ENCODE measurements around the gene RAI14. TPM values are rescaled to one million over a fixed set of nuclear protein-coding genes. Genes with fewer than 3 reads are reported as not detected.

The RAI14 gene
- total RNA-seq, 4 donors from 2014 or later: 45.8 to 143 (median 80.5) TPM

DNA sequence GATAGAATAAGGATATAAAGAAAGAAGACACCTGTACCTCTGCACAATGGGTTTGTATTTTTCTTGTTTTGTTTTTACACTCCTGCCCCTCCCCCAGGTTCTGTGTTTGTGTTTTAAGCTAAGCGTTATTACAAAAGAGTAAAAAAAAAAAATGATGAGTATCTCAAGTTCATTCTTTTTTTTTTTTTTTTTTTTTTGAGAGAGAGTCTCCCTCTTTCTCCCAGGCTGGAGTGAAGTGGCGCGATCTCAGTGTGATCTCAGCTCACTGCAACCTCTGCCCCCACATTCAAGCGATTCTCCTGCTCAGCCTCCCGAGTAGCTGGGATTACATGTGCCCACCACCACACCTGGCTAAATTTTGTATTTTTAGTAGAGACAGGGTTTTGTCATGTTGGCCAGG lies 29.4 kb upstream of the RAI14 start:
- Histone ChIP-seq H3K27ac (no peak overlapping the region), H3K4me1 (peaks cover 0 to 7% (median 0%) of the 10 kb centered on the region in 3 donors), H3K4me3 (no peak overlapping the region), H3K27me3 (no peaks in the 10 kb centered on the region), H3K36me3 (no peaks in the 10 kb centered on the region), H3K9me3 (peaks cover 0 to 10% (median 0%) of the 10 kb centered on the region in 3 donors)
- ATAC-seq: no peak
- WGBS, 2 donors (ENCODE audit: low coverage in 1 of 2): 94% methylated on average over 5 of the region's 5 CpGs; no CpG with 5 or more reads in 1 of the 2 donors
- TF ChIP-seq POLR2AphosphoS5 (IDR thresholded peaks at IDR 0.05): no peak
- TF ChIP-seq, protein P1, sequence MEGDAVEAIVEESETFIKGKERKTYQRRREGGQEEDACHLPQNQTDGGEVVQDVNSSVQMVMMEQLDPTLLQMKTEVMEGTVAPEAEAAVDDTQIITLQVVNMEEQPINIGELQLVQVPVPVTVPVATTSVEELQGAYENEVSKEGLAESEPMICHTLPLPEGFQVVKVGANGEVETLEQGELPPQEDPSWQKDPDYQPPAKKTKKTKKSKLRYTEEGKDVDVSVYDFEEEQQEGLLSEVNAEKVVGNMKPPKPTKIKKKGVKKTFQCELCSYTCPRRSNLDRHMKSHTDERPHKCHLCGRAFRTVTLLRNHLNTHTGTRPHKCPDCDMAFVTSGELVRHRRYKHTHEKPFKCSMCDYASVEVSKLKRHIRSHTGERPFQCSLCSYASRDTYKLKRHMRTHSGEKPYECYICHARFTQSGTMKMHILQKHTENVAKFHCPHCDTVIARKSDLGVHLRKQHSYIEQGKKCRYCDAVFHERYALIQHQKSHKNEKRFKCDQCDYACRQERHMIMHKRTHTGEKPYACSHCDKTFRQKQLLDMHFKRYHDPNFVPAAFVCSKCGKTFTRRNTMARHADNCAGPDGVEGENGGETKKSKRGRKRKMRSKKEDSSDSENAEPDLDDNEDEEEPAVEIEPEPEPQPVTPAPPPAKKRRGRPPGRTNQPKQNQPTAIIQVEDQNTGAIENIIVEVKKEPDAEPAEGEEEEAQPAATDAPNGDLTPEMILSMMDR (IDR thresholded peaks at IDR 0.05): no peak
- TF ChIP-seq EP300 (IDR thresholded peaks at IDR 0.05): no peak
- TF ChIP-seq POLR2A (IDR thresholded peaks at IDR 0.05): no peak

DNA sequence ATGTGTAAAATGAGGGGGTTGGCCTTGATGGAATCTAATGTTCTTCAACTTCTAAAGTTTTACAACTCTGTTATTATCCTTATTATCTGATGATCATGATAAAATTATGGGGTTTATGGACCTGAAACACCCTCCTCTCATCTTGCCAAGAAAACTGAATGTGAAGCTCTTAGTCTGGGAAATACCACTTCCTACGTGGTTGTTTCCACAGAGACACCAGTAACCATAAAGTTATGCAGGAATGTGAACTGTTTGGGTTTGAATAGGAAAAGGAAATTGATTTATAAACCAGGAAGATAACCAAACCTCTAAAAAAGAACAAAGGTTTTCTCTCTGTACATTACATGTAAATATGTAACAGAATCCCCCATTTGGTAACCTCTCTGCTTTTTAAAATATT lies 28.3 kb upstream of the RAI14 start:
- 63 to 73% methylated on average over 1 of the region's 1 CpG for WGBS, 2 donors (ENCODE audit: low coverage in 1 of 2)
- Histone ChIP-seq H3K9me3 (peaks cover 0 to 10% (median 0%) of the 10 kb centered on the region in 3 donors), H3K4me3 (no peak overlapping the region), H3K4me1 (no peaks in the 10 kb centered on the region), H3K27me3 (no peaks in the 10 kb centered on the region), H3K36me3 (no peaks in the 10 kb centered on the region), H3K27ac (no peak overlapping the region)
- TF ChIP-seq EP300 (IDR thresholded peaks at IDR 0.05): no peak
- TF ChIP-seq POLR2AphosphoS5 (IDR thresholded peaks at IDR 0.05): no peak
- no peak for TF ChIP-seq POLR2A (IDR thresholded peaks at IDR 0.05)
- TF ChIP-seq, protein P1 (IDR thresholded peaks at IDR 0.05): no peak
- ATAC-seq: no peak

- no peak overlapping the region for H3K27ac ChIP-seq
- peaks cover 0 to 10% (median 0%) of the 10 kb centered on the region in 3 donors for H3K9me3 ChIP-seq
- no peaks in the 10 kb centered on the region for H3K36me3 ChIP-seq
- TF ChIP-seq POLR2A (IDR thresholded peaks at IDR 0.05) (no peak), POLR2AphosphoS5 (IDR thresholded peaks at IDR 0.05) (no peak), EP300 (IDR thresholded peaks at IDR 0.05) (no peak)
- TF ChIP-seq, protein P1 (IDR thresholded peaks at IDR 0.05): no peak
- no peaks in the 10 kb centered on the region for H3K27me3 ChIP-seq
- no peak overlapping the region for H3K4me3 ChIP-seq
- 87 to 91% methylated on average over 3 of the region's 3 CpGs for WGBS, 2 donors (ENCODE audit: low coverage in 1 of 2)
- no peak for ATAC-seq
- H3K4me1 ChIP-seq: no peaks in the 10 kb centered on the region
Measured at GRCh38 chr5:34628373-34628772, 27.8 kb upstream of the RAI14 start.

DNA sequence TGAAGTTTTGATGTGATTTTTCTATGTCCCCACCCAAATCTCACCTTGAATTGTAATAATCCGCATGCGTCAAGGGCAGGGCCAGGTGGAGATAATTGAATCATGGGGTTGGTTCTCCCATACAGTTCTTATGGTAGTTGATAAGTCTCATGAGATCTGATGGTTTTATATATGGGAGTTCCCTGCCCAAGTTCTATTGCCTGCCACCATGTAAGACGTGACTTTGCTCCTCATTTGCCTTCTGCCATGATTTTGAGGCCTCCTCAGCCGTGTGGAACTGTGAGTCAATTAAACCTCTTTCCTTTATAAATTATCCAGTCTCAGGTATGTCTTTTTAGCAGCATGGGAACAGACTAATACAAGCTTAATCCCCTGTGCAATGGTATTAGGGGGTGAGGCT lies 25.5 kb upstream of the RAI14 start:
- no peak overlapping the region for H3K4me3 ChIP-seq
- no peak overlapping the region for H3K27ac ChIP-seq
- no peaks in the 10 kb centered on the region for H3K36me3 ChIP-seq
- no peaks in the 10 kb centered on the region for H3K27me3 ChIP-seq
- no peak for TF ChIP-seq POLR2A (IDR thresholded peaks at IDR 0.05)
- no peak for TF ChIP-seq POLR2AphosphoS5 (IDR thresholded peaks at IDR 0.05)
- no peak for TF ChIP-seq EP300 (IDR thresholded peaks at IDR 0.05)
- TF ChIP-seq, protein P1 (IDR thresholded peaks at IDR 0.05): no peak
- peaks cover 0 to 10% (median 0%) of the 10 kb centered on the region in 3 donors for H3K9me3 ChIP-seq
- ATAC-seq: no peak
- no peaks in the 10 kb centered on the region for H3K4me1 ChIP-seq
- 93 to 100% methylated on average over 3 to 4 of the region's 4 CpGs for WGBS, 2 donors (ENCODE audit: low coverage in 1 of 2)

- Histone ChIP-seq H3K27me3 (no peaks in the 10 kb centered on the region), H3K36me3 (no peaks in the 10 kb centered on the region), H3K4me3 (no peak overlapping the region), H3K27ac (no peak overlapping the region), H3K9me3 (peaks cover 0 to 10% (median 0%) of the 10 kb centered on the region in 3 donors), H3K4me1 (no peaks in the 10 kb centered on the region)
- ATAC-seq: no peak
- TF ChIP-seq POLR2AphosphoS5 (IDR thresholded peaks at IDR 0.05) (no peak), POLR2A (IDR thresholded peaks at IDR 0.05) (no peak), EP300 (IDR thresholded peaks at IDR 0.05) (no peak)
- TF ChIP-seq, protein P1 (IDR thresholded peaks at IDR 0.05): no peak
- WGBS, 2 donors (ENCODE audit: low coverage in 1 of 2): 59 to 67% methylated on average over 4 to 6 of the region's 8 CpGs
Measured at GRCh38 chr5:34632807-34633422, 23.2 kb upstream of the RAI14 start.
